GM23338 (cell line): ENCODE data around the gene MYO1F. TPM values are rescaled to one million over a fixed set of nuclear protein-coding genes. Genes with fewer than 3 reads are reported as not detected.

Experiments
- ATAC-seq: fragments of 200-7000 bp; cut with Tn5 transposase; 3 replicates; pipeline ENCODE4 v1.9.1; 2020
- DNase-seq: peaks from one replicate; pipeline ENCODE4 v3.0.0-alpha.2; 2015; ENCODE audit warnings: low spot score
- H2AFZ ChIP-seq: fragments of 200-600 bp; sonication (generic); 2 replicates; pipeline ENCODE4 v1.8.0; 2016; ENCODE audit warnings: antibody characterized with exemption, mild to moderate bottlenecking, moderate library complexity
- H3F3A ChIP-seq: fragments of 200-600 bp; sonication (generic); replicated peaks from 2 replicates; pipeline ENCODE4 v1.8.0; 2017; ENCODE audit warnings: antibody characterized with exemption, mixed run types, low read depth
- H3K27ac ChIP-seq: fragments of 200-600 bp; sonication (generic); 2 replicates; pipeline ENCODE4 v1.6.1; 2016; ENCODE audit warnings: low read depth
- H3K27me3 ChIP-seq: fragments of 200-600 bp; sonication (generic); 2 replicates; pipeline ENCODE4 v1.8.0; 2016; ENCODE audit warnings: mild to moderate bottlenecking, mixed run types, moderate library complexity; ENCODE audit not compliant: insufficient read depth
- H3K36me3 ChIP-seq: fragments of 200-600 bp; sonication (generic); 2 replicates; pipeline ENCODE4 v1.8.0; 2016; ENCODE audit warnings: mild to moderate bottlenecking; ENCODE audit not compliant: insufficient read depth
- H3K4me1 ChIP-seq: fragments of 200-600 bp; sonication (generic); 2 replicates; pipeline ENCODE4 v1.8.0; 2016; ENCODE audit warnings: mild to moderate bottlenecking, moderate library complexity; ENCODE audit not compliant: insufficient read depth
- H3K4me2 ChIP-seq: fragments of 200-600 bp; sonication (generic); 2 replicates; pipeline ENCODE4 v1.7.1; 2017; ENCODE audit warnings: mixed run types
- H3K4me3 ChIP-seq: fragments of 200-600 bp; sonication (generic); 2 replicates; pipeline ENCODE4 v1.6.1; 2016; ENCODE audit warnings: mixed run types
- H3K79me2 ChIP-seq: fragments of 200-600 bp; sonication (generic); replicated peaks from 2 replicates; pipeline ENCODE4 v1.8.0; 2017; ENCODE audit warnings: mild to moderate bottlenecking; ENCODE audit not compliant: insufficient read depth
- H3K9me2 ChIP-seq: fragments of 200-600 bp; sonication (generic); 2 replicates; pipeline ENCODE4 v1.8.0; 2017; ENCODE audit not compliant: insufficient read depth
- H4K20me1 ChIP-seq: fragments of 200-600 bp; sonication (generic); replicated peaks from 2 replicates; pipeline ENCODE4 v1.8.0; 2017; ENCODE audit warnings: mild to moderate bottlenecking; ENCODE audit not compliant: insufficient read depth
- H3K27ac Mint-ChIP-seq: 2 replicates; pipeline ENCODE4 v1.8.0; 2020; ENCODE audit warnings: inconsistent platforms, mild to moderate bottlenecking, moderate library complexity, mixed read lengths
- H3K27me3 Mint-ChIP-seq: 3 replicates; pipeline ENCODE4 v1.8.0; 2022; ENCODE audit warnings: low read depth, mild to moderate bottlenecking, moderate library complexity, mixed read lengths, inconsistent platforms; ENCODE audit not compliant: insufficient read depth, poor library complexity
- H3K36me3 Mint-ChIP-seq: 3 replicates; pipeline ENCODE4 v1.8.0; 2021; ENCODE audit warnings: low read depth, mild to moderate bottlenecking, inconsistent platforms, moderate library complexity, mixed read lengths
- H3K4me1 Mint-ChIP-seq: 3 replicates; pipeline ENCODE4 v1.8.0; 2020; ENCODE audit warnings: mild to moderate bottlenecking, inconsistent platforms, mixed read lengths
- H3K4me3 Mint-ChIP-seq: 3 replicates; pipeline ENCODE4 v1.8.0; 2021; ENCODE audit warnings: moderate library complexity, mild to moderate bottlenecking, inconsistent platforms, mixed read lengths
- H3K9me3 Mint-ChIP-seq: 3 replicates; pipeline ENCODE4 v1.8.0; 2020; ENCODE audit warnings: moderate library complexity, mild to moderate bottlenecking, inconsistent platforms, mixed read lengths
- CREB1 ChIP-seq: fragments of 250-450 bp; sonication (Bioruptor Pico); IDR thresholded peaks from 2 replicates; pipeline ENCODE4 v1.5.0; 2020; ENCODE audit warnings: low read depth, mild to moderate bottlenecking, moderate library complexity
- CTCF ChIP-seq, 2 experiments: fragments of 200-600 bp in 1 of 2; sonication (generic) in 1 of 2; conservative IDR thresholded peaks; 2 replicates each; pipeline versions ENCODE4 v1.5.1 to v1.6.1; 2016 to 2017; ENCODE audit warnings: antibody characterized with exemption in 2 of 2, low read depth in 2 of 2, mild to moderate bottlenecking in 2 of 2, moderate library complexity in 1 of 2
- EZH2 ChIP-seq: fragments of 200-600 bp; sonication (generic); IDR thresholded peaks from one replicate; pipeline ENCODE4 v1.8.0; 2017; ENCODE audit warnings: antibody characterized with exemption, mild to moderate bottlenecking, low read depth; ENCODE audit not compliant: unreplicated experiment
- EZH2phosphoT487 ChIP-seq: fragments of 200-600 bp; sonication (generic); IDR thresholded peaks from one replicate; pipeline ENCODE4 v1.8.1; 2018; ENCODE audit warnings: antibody characterized with exemption; ENCODE audit not compliant: unreplicated experiment
- JUNB ChIP-seq: IDR thresholded peaks from one replicate; pipeline ENCODE4 v1.6.1; 2016; ENCODE audit warnings: antibody characterized with exemption; ENCODE audit not compliant: unreplicated experiment
- NANOG ChIP-seq: IDR thresholded peaks from 2 replicates; pipeline ENCODE4 v1.6.1; 2016; ENCODE audit warnings: antibody characterized with exemption, borderline replicate concordance
- POLR2AphosphoS5 ChIP-seq: IDR thresholded peaks from 2 replicates; pipeline ENCODE4 v1.6.1; 2016; ENCODE audit warnings: antibody characterized with exemption, low read depth
- REST ChIP-seq: IDR thresholded peaks from one replicate; pipeline ENCODE4 v1.6.1; 2018; ENCODE audit warnings: antibody characterized with exemption; ENCODE audit not compliant: unreplicated experiment
- ZNF114 ChIP-seq: fragments of 250-450 bp; sonication (Bioruptor Pico); IDR thresholded peaks from 2 replicates; pipeline ENCODE4 v1.5.0; 2020; ENCODE audit warnings: mild to moderate bottlenecking, moderate library complexity
- ZNF331 ChIP-seq: fragments of 250-450 bp; sonication (Bioruptor Pico); IDR thresholded peaks from 2 replicates; pipeline ENCODE4 v1.5.0; 2020; ENCODE audit warnings: low read depth, mild to moderate bottlenecking, moderate library complexity
- polyA plus RNA-seq: library from polyadenylated mRNA; unstranded; fragments of >200 nt; fragmentation: Nextera tagmentation; extraction: Ambion mirVana; gene quantifications from 2 replicates; pipeline ENCODE4 v1.2.1, GENCODE V29; 2016
- total RNA-seq: library from RNA; depleted of rRNA; stranded (reverse); fragments of >200 nt; shearing (Covaris generic); gene quantifications from 2 replicates; pipeline ENCODE4 v1.2.3, GENCODE V29; 2014

MYO1F gene
- total and polyA plus RNA-seq, 2 experiments from 2014 or later: 3.9 to 5.7 TPM

GRCh38 chr19:8610936-8611300, 33.7 kb upstream of the MYO1F start (continued):
- TF ChIP-seq REST (no peak), CTCF (conservative IDR thresholded peaks at IDR 0.05; ENCODE audit: low read depth in 2 of 2) (no peak)

GRCh38 chr19:8610041-8610935, 33.0 kb upstream of the MYO1F start, which contains the start of gene ADAMTS10:
Gene ADAMTS10, minus strand, starts transcription at chr19:8610715. Its CDS starts 5,005 bp downstream, at chr19:8605710.
- no peaks in the 10 kb centered on the region; the same call in 1 of the 2 replicates for H4K20me1 ChIP-seq
- peaks cover 32% of the 10 kb centered on the region for H3K27me3 Mint-ChIP-seq
- H3K4me3 Mint-ChIP-seq: peak within 1 kb of the TSS; percentile 93
- H3K4me1 Mint-ChIP-seq: peaks cover 31% of the 10 kb centered on the region
- H3K4me2 ChIP-seq: peak within 1 kb of the TSS; percentile 99
- TF ChIP-seq JUNB (no peak), ZNF331 (CRISPR knock-in tag) (no peak), ZNF114 (no peak), EZH2phosphoT487 (no peak), NANOG (no peak), EZH2 (no peak), POLR2AphosphoS5 (no peak), CREB1 (CRISPR knock-in tag) (no peak), REST (no peak)
- H3K79me2 ChIP-seq: peaks cover 38% of the 10 kb centered on the region
- peaks cover 31% of the 10 kb centered on the region for H3K36me3 Mint-ChIP-seq
- peak within 1 kb of the TSS; percentile 43; the same call in 1 of the 2 replicates for H2AFZ ChIP-seq
- peaks cover 10% of the 10 kb centered on the region for H3F3A ChIP-seq
- ATAC-seq (no peak; the same call in 2 of the 3 replicates), DNase-seq (peak; percentile 76)
- peak within 1 kb of the TSS; percentile 87 for H3K4me3 ChIP-seq
- peaks cover 8% of the 10 kb centered on the region; the same call in 2 of the 3 replicates for H3K9me3 Mint-ChIP-seq
- H3K36me3 ChIP-seq: peaks cover 5% of the 10 kb centered on the region; the same call in 1 of the 2 replicates
- H3K4me1 ChIP-seq: peaks cover 22% of the 10 kb centered on the region
- no peaks in the 10 kb centered on the region for H3K9me2 ChIP-seq
- no peaks in the 10 kb centered on the region for H3K27me3 ChIP-seq
- peak within 1 kb of the TSS; percentile 94 for H3K27ac ChIP-seq
- peak within 1 kb of the TSS; percentile 91 for H3K27ac Mint-ChIP-seq
